NCI-H187 treated with DMSO at 0.1 percent for 48 hours (cell line): ENCODE measurements around the gene SUN5.
"Not testable (repeated sequence)": the region's sequence is repeated elsewhere in the genome, so short reads cannot be mapped to it uniquely, and the experiment has no call there.

ENCODE experiments used
- DNase-seq: peaks from one replicate; lab custom pipeline; 2025; lab: John Stamatoyannopoulos, UW

Gene SUN5

DNA sequence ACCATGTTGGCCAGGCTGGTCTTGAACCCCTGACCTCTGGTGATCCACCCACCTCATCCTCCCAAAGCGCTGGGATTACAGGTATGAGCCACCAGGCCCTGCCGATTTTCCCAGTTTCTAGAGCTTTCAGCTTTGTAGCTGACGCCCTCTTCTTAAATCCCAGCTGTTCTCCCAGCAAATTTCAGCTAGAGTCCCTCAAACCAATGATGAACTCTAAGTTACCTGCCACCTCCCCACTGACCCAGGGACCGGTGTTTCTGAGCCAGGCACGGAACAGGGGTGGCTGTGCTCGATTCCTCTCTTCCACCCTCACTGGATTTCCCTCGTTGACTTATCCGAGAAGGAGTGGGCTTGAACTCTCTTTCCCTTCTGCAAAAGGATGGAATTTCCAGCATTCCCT is 39.1 kb downstream of the SUN5 start:
- no peak for DNase-seq

DNA sequence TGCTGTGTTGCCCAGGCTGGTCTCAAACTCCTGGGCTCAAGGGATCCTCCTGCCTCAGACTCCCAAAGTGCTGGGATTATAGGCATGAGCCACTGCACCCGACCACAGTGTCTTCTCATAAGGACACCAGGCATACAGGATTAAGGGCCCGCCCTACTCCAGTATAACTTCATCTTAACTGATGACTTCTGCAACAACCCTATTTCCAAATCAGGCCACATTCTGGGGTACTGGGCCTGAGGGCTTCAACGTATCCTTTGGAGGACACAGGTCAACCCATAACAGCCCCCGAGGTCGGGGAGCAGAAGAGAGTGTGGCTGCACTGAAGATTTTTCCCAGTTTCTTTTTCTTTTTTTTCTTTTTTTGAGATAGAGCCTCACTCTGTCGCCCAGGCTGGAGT is 39.7 kb downstream of the SUN5 start:
- no peak for DNase-seq

DNA sequence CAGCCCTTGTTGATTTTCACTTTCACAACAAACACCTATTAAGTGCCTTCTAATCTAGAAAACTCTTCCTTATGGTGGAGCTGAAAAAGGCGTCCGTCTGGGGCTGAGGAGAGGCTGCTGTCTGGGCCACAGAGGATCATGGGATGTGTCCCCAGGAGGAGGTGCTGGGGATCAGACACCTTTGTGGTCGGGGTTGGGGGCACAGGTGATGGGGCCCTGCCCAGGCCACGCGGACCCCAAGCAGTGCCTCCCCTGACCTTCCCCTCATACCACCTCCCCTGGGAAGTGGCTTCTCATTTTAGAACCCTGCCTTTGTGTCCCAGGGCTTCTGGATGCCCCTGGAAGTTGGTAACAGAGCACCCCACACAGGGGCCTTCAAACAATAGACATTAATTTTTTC is 41.1 kb downstream of the SUN5 start:
- no peak for DNase-seq

DNA sequence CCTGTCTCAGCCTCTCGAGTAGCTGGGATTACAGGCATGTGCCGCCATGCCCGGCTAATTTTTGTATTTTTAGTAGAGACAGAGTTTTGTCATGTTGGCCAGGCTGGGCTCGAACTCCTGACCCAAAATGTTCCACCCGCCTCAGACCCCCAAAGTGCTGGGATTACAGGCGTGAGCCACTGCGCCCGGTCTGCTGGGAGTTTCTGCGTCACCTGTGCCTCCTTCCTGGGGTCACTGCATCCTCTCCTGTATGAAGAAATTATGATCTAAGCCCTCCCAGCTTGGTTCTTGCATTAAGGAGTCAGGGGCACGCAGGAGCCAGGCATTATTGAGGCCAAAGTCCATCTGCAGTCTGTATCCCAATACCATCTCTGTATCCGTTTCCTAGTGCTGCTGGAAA is 41.6 kb downstream of the SUN5 start:
- DNase-seq: not testable (repeated sequence)

DNA sequence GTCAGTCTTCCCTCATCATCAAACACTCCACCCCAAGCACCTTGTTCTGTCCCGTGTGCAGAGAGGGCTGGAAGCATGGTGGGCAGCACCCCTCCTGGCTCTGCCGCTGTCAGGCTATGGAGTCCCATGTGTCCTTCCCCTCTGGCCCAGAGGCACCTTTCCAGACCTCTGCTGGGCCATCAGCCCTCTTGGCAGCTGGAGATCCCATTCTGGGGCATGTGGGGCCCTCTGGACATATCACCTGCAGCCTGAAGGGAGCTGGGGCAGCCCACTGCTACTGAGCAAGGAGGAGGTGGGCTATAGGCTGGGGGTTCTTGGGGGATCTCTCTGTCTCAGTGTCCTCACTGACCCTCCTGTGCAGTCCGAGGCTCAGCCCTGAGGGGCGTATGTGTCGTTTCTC is 42.2 kb downstream of the SUN5 start:
- no peak for DNase-seq

DNA sequence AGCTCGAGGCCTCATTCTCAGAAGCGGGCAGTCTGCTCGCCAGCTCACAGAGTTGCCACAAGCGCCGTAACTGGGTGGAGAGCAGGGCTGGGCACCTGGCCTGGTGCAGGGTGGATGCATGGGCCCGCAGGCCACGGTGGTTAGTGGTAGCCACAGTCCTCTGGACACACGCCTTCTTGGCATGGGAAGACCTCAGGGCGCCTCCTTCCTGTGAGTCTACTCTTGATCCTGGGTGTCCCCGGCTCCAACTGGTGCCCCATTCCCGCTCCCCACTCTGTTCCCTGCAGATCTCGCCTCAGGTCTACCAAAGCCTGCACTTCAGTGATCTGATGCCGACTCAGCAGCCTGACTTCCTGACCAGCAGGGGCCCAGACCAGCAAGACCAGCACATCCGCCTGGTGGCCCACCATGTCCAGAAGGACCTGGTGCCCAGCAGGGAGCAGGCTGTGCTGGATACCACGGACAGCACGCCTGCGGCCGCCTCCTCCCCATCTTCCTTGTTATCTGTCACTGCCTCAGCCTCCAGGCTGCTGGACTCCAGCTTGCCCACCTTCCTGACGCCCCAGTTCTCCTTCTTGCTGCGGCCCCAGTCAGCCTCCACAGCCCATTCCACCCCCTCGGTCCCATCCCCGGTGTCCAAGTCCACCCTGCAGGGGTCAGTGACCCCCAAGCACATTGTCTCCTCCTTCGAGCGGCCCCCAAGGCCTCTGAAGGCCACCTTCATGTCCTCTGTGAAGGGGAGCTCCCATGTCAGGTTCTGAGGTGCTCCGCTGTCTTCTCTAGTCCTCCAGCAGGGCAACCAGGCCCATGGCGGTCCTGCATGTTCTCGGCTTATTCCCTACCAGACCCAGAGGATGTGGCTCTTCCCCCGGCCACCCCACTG is 43.1 kb downstream of the SUN5 start:
- DNase-seq: no peak

DNA sequence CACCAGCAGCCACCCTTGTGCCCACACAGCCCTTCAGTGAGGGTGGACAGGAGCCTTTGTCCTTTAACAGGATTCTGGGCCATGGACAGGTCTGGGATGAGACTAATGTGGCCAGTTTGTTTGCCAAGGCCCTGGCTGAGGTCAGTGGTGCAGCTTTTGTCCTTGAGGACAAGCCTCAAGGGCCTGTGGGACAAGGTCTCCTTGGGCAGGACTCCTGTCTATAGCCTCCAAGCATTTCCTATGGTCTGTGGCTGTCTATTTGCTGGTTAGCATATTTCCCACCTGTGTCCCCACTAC is 44.1 kb downstream of the SUN5 start:
- DNase-seq: no peak

DNA sequence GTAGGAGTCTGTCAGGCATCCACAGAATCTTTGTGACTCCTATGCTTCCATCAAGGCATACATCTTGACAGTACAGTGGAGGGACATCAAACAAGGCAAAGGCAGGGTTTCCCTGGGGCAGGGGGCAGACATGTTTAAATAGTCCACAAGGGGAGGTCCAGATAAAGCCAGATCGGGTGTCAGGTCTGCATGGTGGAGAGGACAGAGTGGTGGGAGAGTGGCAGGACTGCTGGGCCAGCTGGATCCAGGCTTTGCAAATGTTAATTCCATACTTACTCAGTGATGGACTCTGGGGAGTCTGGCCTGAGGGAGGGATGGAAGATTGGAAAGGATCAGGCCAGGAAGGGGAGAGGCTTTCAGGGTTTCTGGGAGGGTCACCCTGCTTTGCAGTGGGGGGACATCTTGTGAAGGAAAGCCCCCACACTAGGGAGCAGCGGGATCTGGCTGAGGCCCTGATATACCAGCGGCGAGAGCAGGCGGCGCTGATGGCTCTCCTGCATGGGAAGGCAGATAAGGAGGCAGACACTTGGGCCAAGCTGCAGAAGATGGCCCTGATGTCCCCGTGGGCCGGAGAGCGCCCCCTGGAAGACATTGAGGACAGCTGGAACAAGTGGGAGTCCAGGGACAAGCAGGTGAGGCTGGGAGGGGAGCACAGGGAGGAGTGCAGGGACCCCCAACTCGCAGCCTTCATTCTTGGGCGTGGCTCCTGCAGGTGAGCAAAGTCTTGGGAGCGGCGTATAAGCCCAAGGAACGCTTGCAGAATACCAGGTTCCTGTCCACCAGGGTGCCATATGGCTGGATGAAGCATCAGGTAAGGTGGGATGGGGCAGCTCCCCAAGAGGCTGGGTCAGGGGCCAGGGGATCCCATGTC is 44.6 kb downstream of the SUN5 start:
- DNase-seq: no peak

DNA sequence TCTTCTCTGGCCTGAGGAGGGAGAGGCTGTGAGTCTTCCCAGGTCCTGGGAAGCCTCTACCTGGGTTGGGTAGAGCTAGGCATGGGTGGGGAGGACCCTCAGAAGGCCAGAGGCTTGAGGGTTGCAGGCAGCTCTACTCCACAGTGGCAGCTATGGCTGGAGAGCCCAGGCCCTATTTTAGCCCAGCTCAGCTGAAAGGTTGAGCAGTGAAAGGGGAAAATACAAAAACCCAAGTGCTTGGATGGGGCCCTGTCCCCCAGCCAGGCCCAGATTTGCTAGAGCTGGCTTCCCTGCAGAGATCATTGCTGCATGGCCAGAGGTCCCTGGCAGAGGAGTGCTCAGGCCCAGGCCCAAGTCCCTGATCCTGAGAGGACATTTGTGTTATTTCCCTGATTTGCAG is 45.7 kb downstream of the SUN5 start:
- DNase-seq: no peak

DNA sequence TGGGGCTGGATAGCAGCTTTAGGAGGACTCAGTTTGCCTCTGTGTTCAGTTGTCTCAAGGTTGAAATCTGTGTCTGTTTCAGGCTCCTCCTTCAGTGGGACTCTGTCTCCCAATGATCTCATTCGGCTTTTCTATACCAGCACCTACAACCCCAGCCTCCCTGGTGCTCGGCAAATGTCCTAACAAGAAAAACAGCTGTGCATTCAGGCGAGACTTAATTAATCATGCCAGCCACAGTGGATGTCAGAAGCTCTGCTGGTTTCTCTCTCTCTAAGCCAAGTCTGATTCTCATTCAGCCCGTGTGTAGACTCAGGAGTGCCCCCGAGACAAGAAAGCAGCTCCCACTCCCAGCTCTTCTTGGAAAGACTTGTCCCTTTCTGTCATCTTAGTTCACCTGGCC is 46.8 kb downstream of the SUN5 start:
- no peak for DNase-seq

DNA sequence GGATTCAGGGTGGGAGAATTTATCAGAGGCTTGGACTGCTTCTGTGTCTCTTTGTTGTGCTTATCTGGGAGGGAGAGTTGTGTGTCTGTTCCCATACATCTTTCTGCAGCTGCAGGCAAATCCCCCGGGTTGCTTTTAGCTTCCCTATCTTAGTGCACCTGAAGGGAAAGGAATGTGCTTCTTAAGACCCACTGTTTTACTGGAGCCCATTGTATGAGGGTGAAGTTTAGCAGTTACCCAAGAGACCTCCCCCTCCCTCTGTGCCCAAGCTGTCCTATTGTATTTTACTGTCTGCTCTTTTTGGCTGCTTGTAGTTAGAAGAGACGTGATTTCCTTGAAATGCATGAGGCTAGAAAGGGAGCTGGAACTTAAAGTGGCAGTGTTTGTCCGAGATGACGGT is 53.7 kb downstream of the SUN5 start:
- not testable (repeated sequence) for DNase-seq

DNA sequence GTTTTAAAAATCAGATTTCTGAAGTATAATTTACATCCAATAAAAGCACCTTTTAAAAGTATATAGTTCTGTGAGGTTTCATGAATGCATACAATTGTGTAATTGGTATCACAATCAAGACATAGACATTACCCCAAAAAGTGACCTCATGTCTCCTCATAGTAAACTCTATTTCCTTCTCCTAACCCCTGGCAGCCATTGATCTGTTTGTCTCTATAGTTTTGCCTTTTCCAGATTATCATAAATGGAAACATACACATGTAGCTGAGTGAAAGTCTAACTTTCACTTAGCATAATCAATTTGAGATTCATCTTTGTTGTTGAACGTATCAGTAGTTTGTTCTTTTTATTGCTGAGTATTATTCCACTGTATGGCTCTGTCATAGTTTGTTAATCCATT is 57.6 kb downstream of the SUN5 start:
- no peak for DNase-seq

DNA sequence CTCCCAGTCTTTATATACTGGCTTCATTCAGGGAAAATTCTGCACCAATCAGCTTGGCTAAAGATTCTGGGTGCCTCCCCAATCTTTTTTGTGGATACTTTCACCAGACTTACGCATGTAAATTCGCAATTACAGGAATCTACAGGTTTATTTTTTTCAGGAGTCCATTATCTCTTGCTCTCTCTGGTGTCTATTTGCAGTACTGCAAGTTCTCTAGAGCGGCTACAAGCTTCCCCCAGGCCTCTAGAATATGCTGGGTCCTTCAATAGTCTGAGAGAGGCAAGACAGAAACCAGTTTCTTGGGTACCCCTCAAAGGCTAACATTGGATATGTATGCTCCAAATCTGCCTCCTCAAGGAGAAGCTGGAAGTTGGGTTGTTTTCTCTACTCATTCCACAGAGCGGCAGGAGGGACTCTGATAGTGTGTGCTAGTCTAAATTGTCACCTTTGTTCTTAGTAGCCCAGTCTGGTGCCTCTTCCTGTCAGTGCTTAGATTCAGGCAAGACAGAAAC is 58.5 kb downstream of the SUN5 start:
- DNase-seq: no peak

DNA sequence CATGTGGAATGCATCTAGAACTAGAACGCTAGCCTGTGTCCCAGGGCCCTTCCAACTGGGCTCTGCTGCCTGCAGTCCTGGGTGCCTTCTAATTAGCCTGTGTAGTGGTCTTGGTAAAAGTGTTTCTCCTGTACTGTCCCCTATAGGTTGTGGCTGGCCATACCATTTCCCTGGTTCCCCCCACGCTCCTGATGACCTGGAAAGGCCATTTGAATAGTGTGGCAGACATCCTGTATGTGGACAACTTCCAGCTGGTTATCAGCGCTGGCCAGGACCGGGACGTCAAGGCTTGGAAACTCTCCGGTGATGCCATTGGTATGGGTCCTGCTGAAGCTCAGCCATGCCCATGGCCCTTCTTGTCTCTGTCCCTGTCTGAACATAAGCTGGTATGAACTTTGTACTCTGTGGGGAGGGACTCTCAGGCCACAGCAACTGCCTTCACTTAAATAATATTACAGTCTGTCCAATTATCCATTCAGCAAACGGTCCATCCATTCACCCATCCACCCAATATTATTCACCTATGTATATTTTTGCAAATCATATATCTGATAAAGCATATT is 60.7 kb downstream of the SUN5 start:
- DNase-seq: no peak

DNA sequence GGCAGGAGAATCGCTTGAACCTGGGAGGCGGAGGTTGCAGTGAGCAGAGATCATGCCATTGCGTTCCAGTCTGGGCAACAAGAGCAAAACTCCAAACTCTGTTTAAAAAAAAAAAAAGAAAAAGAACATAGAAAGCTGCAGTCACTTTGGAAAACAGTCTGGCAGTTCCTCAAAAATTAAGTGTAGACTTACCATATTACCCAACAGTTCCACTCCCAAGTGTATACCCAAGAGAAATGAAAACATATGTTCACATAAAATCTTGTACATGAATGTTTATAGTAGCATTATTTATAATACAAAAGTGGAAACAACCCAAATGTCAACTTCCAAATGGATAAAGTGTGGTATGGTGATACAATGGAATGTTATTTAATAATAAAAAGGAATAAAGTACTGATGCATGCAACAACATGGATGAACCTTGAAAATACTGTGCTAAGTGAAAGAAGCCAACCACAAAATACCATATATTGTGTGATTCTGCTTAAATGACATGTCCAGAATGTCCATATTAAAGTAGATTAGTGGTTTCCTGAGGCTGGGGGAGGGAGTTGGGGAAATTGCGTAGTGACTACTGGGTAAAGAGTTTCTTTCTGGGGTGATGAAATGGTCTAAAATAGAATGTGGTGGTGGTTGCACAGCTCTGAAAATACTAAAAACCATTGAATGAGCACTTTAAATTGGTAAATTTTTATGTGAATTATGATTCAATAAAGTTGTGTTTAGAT is 62.9 kb downstream of the SUN5 start:
- no peak for DNase-seq

DNA sequence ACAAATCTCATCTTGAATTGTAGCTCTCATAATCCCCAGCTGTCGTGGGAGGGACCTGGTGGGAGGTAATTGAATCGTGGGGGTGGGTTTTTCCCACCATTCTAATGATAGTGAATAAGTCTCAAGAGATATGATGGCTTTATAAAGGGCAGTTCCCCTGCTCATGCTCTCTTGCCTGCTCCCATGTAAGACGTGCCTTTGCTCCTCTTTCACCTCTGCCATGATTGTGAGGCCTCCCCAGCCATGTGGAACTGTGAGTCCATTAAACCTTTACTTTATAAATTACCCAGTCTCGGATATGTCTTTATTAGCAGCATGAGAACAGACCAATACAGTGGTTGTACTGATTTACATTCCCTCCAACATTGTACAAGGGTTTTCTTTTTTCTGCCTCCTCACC is 69.7 kb downstream of the SUN5 start:
- DNase-seq: no peak
